BE2C (cell line): ENCODE data around the gene GPR132.

Experiments used
- DNase-seq: peaks from one replicate; pipeline ENCODE4 v3.0.0-alpha.2; 2020
- H3K27me3 ChIP-seq: fragments of 250-450 bp; sonication (Bioruptor Pico); 2 replicates; pipeline ENCODE4 v1.5.1; 2020; ENCODE audit warnings: mild to moderate bottlenecking
- H3K36me3 ChIP-seq: fragments of 250-450 bp; sonication (Bioruptor Pico); 2 replicates; pipeline ENCODE4 v1.5.1; 2020; ENCODE audit warnings: mild to moderate bottlenecking
- H3K4me1 ChIP-seq: fragments of 250-450 bp; sonication (Bioruptor Pico); 2 replicates; pipeline ENCODE4 v1.5.1; 2020
- H3K4me3 ChIP-seq: 2 replicates; pipeline ENCODE4 v1.5.1; 2011; ENCODE audit warnings: low read depth, low read length
- H3K9me3 ChIP-seq: fragments of 250-450 bp; sonication (Bioruptor Pico); 2 replicates; pipeline ENCODE4 v1.5.1; 2020
- TF ChIP-seq, protein P1 (sequence below): IDR thresholded peaks from 2 replicates; pipeline ENCODE4 v1.5.1; 2012; ENCODE audit warnings: mild to moderate bottlenecking, low read depth, low read length

GPR132 gene

DNA sequence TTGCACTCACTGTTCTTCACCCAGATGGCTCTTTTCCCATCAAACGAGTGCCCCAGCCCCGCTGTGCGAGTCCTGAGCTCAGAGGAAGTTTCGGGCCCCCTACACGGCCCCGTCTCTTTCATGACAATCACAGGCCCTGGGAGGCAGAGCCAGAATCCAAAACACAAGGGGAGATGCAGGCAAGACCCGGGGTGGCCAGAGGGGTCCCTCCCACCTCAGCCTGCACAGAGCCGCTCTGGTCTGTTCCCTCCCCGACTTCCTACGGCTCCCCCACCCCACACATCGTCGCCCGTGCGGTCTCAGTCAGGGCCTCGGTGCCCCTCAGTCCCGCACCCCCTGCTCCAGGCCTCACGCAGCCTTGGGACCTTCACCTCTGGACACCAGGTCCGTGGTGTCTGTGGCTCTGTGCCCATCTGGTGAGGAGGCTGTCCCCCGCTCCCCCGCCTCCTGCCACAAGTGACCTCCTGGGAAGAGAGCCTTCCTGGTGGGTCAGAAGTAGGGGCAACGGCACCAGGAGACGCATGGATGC, 8.9 kb downstream of the GPR132 start:
- H3K4me1 ChIP-seq = peaks cover 5% of the 10 kb centered on the region
- H3K4me3 ChIP-seq = no peak overlapping the region
- no peaks in the 10 kb centered on the region for H3K9me3 ChIP-seq
- no peak for DNase-seq
- no peaks in the 10 kb centered on the region for H3K36me3 ChIP-seq
- TF ChIP-seq, protein P1, sequence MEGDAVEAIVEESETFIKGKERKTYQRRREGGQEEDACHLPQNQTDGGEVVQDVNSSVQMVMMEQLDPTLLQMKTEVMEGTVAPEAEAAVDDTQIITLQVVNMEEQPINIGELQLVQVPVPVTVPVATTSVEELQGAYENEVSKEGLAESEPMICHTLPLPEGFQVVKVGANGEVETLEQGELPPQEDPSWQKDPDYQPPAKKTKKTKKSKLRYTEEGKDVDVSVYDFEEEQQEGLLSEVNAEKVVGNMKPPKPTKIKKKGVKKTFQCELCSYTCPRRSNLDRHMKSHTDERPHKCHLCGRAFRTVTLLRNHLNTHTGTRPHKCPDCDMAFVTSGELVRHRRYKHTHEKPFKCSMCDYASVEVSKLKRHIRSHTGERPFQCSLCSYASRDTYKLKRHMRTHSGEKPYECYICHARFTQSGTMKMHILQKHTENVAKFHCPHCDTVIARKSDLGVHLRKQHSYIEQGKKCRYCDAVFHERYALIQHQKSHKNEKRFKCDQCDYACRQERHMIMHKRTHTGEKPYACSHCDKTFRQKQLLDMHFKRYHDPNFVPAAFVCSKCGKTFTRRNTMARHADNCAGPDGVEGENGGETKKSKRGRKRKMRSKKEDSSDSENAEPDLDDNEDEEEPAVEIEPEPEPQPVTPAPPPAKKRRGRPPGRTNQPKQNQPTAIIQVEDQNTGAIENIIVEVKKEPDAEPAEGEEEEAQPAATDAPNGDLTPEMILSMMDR = no peak
- H3K27me3 ChIP-seq = no peaks in the 10 kb centered on the region

DNA sequence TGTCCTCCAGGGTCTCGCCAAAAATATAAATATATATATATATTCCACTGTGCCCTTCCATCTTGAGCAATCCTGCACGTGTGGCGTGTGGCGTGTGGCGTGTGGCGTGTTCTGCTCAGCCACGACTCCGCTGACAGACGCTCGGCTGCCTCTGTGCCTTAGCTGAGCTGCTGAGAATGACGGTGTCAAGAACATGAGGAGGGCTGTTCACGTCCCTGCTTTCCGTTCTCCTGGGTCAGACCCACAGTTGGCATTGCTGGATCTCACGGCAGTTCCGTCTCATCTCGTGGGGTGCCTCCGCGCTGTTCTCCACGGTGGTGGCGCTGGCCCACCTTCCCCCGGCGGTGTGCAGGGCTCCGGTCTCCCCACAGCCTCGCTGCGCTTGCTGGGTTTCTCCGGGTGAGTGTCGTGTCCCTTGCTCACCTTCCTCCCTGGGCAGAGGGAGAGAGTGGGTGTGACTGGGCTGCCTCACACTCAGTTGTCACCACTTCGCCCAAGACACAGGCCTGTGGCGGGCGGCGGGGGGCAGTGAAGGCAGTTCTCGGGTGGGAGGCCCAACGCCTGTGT, 9.4 kb downstream of the GPR132 start:
- Histone ChIP-seq H3K4me1 (no peaks in the 10 kb centered on the region; the same call in 1 of the 2 replicates), H3K9me3 (no peaks in the 10 kb centered on the region), H3K27me3 (no peaks in the 10 kb centered on the region), H3K4me3 (no peak overlapping the region), H3K36me3 (no peaks in the 10 kb centered on the region)
- no peak for DNase-seq
- TF ChIP-seq, protein P1 = no peak

DNA sequence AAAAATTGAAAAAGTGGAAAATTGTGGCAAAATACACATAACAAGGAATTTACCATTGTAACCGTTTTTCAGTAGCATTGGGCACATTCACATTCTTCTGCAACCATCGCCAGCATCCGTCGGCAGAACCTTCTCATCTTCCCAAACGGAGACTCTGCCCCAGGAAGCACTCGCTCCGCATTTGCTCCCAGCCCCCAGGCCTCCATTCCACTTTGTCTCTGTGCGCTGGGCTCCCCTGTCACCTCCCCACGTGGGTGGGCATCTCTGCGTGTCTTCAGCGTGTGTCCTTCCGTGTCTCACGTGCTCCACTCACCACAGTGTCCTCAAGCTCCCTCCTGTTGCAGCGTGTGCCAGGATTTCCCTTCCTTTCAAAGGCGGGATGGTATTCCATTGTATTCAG, 9.9 kb downstream of the GPR132 start:
- no peaks in the 10 kb centered on the region for H3K27me3 ChIP-seq
- no peak overlapping the region for H3K4me3 ChIP-seq
- TF ChIP-seq, protein P1 = no peak
- H3K4me1 ChIP-seq = peaks cover 3% of the 10 kb centered on the region
- no peak for DNase-seq
- H3K36me3 ChIP-seq = no peaks in the 10 kb centered on the region
- H3K9me3 ChIP-seq = no peaks in the 10 kb centered on the region

DNA sequence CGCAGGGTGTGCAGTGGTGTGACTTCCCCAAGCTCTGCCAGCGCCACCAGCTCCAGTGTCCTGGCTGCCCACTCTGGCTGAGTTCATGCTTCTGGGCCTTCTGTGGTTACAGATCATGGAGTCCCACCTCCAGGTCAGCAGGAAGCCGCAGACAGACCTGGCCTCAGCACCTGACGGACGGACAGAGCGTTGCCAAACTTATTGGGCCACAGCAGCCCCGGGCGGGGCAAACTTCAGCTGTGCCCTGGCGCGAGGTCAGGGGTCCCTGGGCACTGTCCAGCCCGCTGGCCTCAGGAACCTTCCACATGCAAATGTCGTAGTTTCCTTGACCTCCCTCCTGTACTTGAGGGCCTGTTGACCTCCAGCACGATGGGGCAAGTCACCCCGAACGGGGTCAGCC, 11.2 kb downstream of the GPR132 start:
- TF ChIP-seq, protein P1 = no peak
- Histone ChIP-seq H3K36me3 (no peaks in the 10 kb centered on the region), H3K9me3 (no peaks in the 10 kb centered on the region), H3K4me1 (peaks cover 6% of the 10 kb centered on the region), H3K4me3 (no peak overlapping the region), H3K27me3 (no peaks in the 10 kb centered on the region)
- no peak for DNase-seq

DNA sequence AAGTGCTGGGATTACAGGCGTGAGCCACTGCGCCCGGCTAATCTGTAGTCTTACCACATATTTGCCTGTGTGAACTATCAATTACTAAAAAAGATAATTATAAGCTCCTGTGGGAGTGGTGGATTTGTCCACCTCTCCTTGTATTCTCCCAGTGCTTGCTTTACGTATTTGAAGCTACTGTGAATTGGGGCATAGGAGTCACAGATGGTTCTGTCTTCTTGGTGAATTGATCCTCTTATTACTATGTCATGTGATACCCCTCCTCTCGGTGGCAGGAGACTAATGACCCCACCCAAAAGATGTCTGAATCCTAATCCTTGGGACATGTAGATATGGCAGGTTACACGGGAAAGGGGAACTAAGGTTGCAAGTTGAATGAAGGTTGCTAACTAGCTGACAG, 11.8 kb downstream of the GPR132 start:
- Histone ChIP-seq H3K36me3 (no peaks in the 10 kb centered on the region), H3K9me3 (no peaks in the 10 kb centered on the region), H3K27me3 (no peaks in the 10 kb centered on the region), H3K4me1 (peaks cover 6% of the 10 kb centered on the region), H3K4me3 (no peak overlapping the region)
- TF ChIP-seq, protein P1 = no peak
- DNase-seq = no peak

DNA sequence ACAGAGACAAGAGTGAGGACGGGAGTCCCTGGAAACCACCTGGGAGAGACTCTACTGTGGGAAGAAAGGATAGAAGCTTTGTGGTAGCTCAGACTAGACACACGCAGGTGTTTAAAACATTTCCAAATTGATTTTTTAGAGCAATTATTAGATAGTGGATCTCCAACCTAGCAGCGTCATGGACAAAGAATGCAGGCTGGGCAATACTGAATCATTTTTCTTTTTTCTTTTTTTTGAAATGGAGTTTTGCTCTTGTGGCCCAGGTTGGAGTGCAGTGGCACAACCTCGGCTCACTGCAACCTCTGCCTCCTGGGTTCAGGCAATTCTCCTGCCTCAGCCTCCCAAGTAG, 13.1 kb downstream of the GPR132 start:
- Histone ChIP-seq H3K36me3 (no peaks in the 10 kb centered on the region), H3K9me3 (no peaks in the 10 kb centered on the region), H3K4me1 (peaks cover 6% of the 10 kb centered on the region), H3K27me3 (no peaks in the 10 kb centered on the region), H3K4me3 (no peak overlapping the region)
- no peak for DNase-seq
- TF ChIP-seq, protein P1 = no peak
